NCI-H2227 (cell line): ENCODE results near the gene HOXB6.

Experiments used
- DNase-seq: peaks from one replicate; lab custom pipeline; 2025; ENCODE audit not compliant: unreplicated experiment; lab: John Stamatoyannopoulos, UW

Gene HOXB6

GRCh38 chr17:48568499-48569239, 36.1 kb downstream of the HOXB6 start:
- DNase-seq: peak; percentile 54

- DNase-seq: no peak
Observed at GRCh38 chr17:48567646-48568354, 37.0 kb downstream of the HOXB6 start.

- no peak for DNase-seq
Observed at GRCh38 chr17:48567209-48567608, 37.6 kb downstream of the HOXB6 start.

GRCh38 chr17:48566717-48567116, 38.1 kb downstream of the HOXB6 start:
- DNase-seq: no peak

GRCh38 chr17:48565925-48566710, 38.7 kb downstream of the HOXB6 start:
- DNase-seq: peak; percentile 26

GRCh38 chr17:48565022-48565554, 39.7 kb downstream of the HOXB6 start:
- DNase-seq: no peak

GRCh38 chr17:48564188-48565021, 40.4 kb downstream of the HOXB6 start:
- peak; percentile 53 for DNase-seq

- DNase-seq: no peak
Observed at GRCh38 chr17:48563867-48564187, 41.0 kb downstream of the HOXB6 start.

- no peak for DNase-seq
Observed at GRCh38 chr17:48563385-48563838, 41.4 kb downstream of the HOXB6 start.

GRCh38 chr17:48562934-48563333, 41.9 kb downstream of the HOXB6 start:
- no peak for DNase-seq

- DNase-seq: peak; percentile 25
Observed at GRCh38 chr17:48561884-48562810, 42.6 kb downstream of the HOXB6 start.

- DNase-seq: no peak
Observed at GRCh38 chr17:48559840-48560817, 44.7 kb downstream of the HOXB6 start.

- no peak for DNase-seq
Observed at GRCh38 chr17:48559122-48559839, 45.5 kb downstream of the HOXB6 start.

- DNase-seq: no peak
Observed at GRCh38 chr17:48558831-48559121, 46.0 kb downstream of the HOXB6 start.

GRCh38 chr17:48558057-48558830, 46.5 kb downstream of the HOXB6 start:
- no peak for DNase-seq

GRCh38 chr17:48556576-48557401, 48.0 kb downstream of the HOXB6 start:
- DNase-seq: no peak
